ENCODE results near the gene SLC9A9.
"Not testable (repeated sequence)": the region's sequence is repeated elsewhere in the genome, so short reads cannot be mapped to it uniquely, and the experiment has no call there.

Gene SLC9A9

GRCh38 chr3:143808030-143808429 lies 40.2 kb downstream of the SLC9A9 start:
- no peak for DNase-seq

- no peak for DNase-seq
These were observed 42.2 kb downstream of the SLC9A9 start for GRCh38 chr3:143806038-143806437.

- not testable (repeated sequence) for DNase-seq
These were observed 42.8 kb downstream of the SLC9A9 start for GRCh38 chr3:143805476-143805875.

GRCh38 chr3:143801046-143801445 lies 47.2 kb downstream of the SLC9A9 start:
- DNase-seq = not testable (repeated sequence)

GRCh38 chr3:143798151-143798550 lies 50.1 kb downstream of the SLC9A9 start:
- DNase-seq = not testable (repeated sequence)

GRCh38 chr3:143795874-143796273 lies 52.4 kb downstream of the SLC9A9 start:
- no peak for DNase-seq

- DNase-seq = no peak
These were observed 53.3 kb downstream of the SLC9A9 start for GRCh38 chr3:143794793-143795462.

- no peak for DNase-seq
These were observed 54.3 kb downstream of the SLC9A9 start for GRCh38 chr3:143793971-143794370.

- DNase-seq = no peak
These were observed 56.9 kb downstream of the SLC9A9 start for GRCh38 chr3:143791386-143791785.

GRCh38 chr3:143786219-143787191 lies 61.8 kb downstream of the SLC9A9 start:
- DNase-seq = no peak

GRCh38 chr3:143784446-143784845 lies 63.8 kb downstream of the SLC9A9 start:
- no peak for DNase-seq

GRCh38 chr3:143783851-143784370 lies 64.4 kb downstream of the SLC9A9 start:
- DNase-seq = no peak

GRCh38 chr3:143775459-143775858 lies 72.8 kb downstream of the SLC9A9 start:
- no peak for DNase-seq

GRCh38 chr3:143771939-143772338 lies 76.3 kb downstream of the SLC9A9 start:
- no peak for DNase-seq

GRCh38 chr3:143771258-143771657 lies 77.0 kb downstream of the SLC9A9 start:
- no peak for DNase-seq

GRCh38 chr3:143770391-143770790 lies 77.9 kb downstream of the SLC9A9 start:
- DNase-seq = no peak

- no peak for DNase-seq
These were observed 78.7 kb downstream of the SLC9A9 start for GRCh38 chr3:143769616-143770015.

GRCh38 chr3:143764840-143765239 lies 83.4 kb downstream of the SLC9A9 start:
- DNase-seq = no peak

GRCh38 chr3:143763564-143764162 lies 84.6 kb downstream of the SLC9A9 start:
- DNase-seq = no peak

- no peak for DNase-seq
These were observed 90.6 kb downstream of the SLC9A9 start for GRCh38 chr3:143757691-143758090.

- no peak for DNase-seq
These were observed 92.3 kb downstream of the SLC9A9 start for GRCh38 chr3:143755978-143756377.

- DNase-seq = no peak
These were observed 94.2 kb downstream of the SLC9A9 start for GRCh38 chr3:143754090-143754489.

- DNase-seq = no peak
These were observed 94.8 kb downstream of the SLC9A9 start for GRCh38 chr3:143753456-143753855.
